ENCODE measurements around the gene IRF4. TPM values are rescaled to one million over a fixed set of nuclear protein-coding genes. Genes with fewer than 3 reads are reported as not detected.

The IRF4 gene
- total RNA-seq, 1 donor from 2014 or later, result 0.30 TPM

DNA sequence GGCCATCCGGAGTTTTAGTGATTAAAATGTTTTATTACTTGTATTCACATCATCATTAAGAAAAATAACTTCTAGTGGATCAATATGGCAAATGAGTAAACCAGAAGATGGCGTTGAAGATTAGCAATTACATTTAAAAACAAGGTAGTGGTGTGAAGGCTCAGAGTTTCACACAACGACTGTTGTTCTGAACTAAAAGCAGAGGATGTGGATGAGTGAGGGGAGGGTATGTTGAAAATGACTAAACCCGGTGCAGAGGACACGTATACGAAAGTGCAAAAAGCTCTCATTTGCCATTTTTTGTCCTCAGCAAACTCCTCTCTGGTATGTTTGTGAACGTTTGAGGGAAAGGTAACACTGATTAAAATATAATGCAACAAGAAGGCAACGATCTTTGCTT is 1.9 kb upstream of the IRF4 start:
- H3K36me3 Mint-ChIP-seq (ENCODE audit: low read depth), result peaks cover 3% of the 10 kb centered on the region
- peaks cover 11% of the 10 kb centered on the region for H3K4me1 Mint-ChIP-seq
- H3K27ac Mint-ChIP-seq (ENCODE audit: unreplicated experiment), result no peak overlapping the region
- H3K4me3 Mint-ChIP-seq, result no peak overlapping the region
- peaks cover 94% of the 10 kb centered on the region for H3K27me3 Mint-ChIP-seq (ENCODE audit: low read depth)
- TF ChIP-seq, protein P1, sequence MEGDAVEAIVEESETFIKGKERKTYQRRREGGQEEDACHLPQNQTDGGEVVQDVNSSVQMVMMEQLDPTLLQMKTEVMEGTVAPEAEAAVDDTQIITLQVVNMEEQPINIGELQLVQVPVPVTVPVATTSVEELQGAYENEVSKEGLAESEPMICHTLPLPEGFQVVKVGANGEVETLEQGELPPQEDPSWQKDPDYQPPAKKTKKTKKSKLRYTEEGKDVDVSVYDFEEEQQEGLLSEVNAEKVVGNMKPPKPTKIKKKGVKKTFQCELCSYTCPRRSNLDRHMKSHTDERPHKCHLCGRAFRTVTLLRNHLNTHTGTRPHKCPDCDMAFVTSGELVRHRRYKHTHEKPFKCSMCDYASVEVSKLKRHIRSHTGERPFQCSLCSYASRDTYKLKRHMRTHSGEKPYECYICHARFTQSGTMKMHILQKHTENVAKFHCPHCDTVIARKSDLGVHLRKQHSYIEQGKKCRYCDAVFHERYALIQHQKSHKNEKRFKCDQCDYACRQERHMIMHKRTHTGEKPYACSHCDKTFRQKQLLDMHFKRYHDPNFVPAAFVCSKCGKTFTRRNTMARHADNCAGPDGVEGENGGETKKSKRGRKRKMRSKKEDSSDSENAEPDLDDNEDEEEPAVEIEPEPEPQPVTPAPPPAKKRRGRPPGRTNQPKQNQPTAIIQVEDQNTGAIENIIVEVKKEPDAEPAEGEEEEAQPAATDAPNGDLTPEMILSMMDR (conservative IDR thresholded peaks at IDR 0.05), result no peak
- H3K9me3 Mint-ChIP-seq, result no peaks in the 10 kb centered on the region
- DNase-seq (ENCODE audit: low read depth, low spot score), result no peak

DNA sequence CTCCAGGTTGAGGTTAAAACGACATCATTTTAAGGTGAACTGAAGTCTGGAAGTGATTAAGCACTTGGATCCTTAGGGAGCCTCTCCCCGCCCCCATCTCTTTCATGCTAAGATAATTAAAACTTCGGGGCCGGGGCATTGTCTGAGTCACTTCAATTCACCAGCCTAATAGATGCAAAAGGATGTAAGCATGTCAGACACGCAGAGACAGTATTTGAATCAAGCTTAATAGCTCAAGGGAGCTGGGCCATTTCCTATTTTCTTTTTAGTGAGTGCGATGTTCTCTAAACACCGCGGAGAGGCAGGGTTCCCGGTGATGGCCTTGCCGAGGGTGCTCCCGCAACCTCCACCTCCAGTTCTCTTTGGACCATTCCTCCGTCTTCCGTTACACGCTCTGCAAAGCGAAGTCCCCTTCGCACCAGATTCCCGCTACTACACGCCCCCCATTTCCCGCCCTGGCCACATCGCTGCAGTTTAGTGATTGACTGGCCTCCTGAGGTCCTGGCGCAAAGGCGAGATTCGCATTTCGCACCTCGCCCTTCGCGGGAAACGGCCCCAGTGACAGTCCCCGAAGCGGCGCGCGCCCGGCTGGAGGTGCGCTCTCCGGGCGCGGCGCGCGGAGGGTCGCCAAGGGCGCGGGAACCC is 516 bp upstream of the IRF4 start:
- TF ChIP-seq, protein P1 (conservative IDR thresholded peaks at IDR 0.05), result no peak
- H3K4me1 Mint-ChIP-seq, result peaks cover 11% of the 10 kb centered on the region
- peak overlapping the region; percentile 65 for H3K4me3 Mint-ChIP-seq
- H3K27me3 Mint-ChIP-seq (ENCODE audit: low read depth), result peaks cover 97% of the 10 kb centered on the region
- no peaks in the 10 kb centered on the region for H3K9me3 Mint-ChIP-seq
- peaks cover 3% of the 10 kb centered on the region for H3K36me3 Mint-ChIP-seq (ENCODE audit: low read depth)
- H3K27ac Mint-ChIP-seq (ENCODE audit: unreplicated experiment), result no peak overlapping the region
- no peak for DNase-seq (ENCODE audit: low read depth, low spot score)

DNA sequence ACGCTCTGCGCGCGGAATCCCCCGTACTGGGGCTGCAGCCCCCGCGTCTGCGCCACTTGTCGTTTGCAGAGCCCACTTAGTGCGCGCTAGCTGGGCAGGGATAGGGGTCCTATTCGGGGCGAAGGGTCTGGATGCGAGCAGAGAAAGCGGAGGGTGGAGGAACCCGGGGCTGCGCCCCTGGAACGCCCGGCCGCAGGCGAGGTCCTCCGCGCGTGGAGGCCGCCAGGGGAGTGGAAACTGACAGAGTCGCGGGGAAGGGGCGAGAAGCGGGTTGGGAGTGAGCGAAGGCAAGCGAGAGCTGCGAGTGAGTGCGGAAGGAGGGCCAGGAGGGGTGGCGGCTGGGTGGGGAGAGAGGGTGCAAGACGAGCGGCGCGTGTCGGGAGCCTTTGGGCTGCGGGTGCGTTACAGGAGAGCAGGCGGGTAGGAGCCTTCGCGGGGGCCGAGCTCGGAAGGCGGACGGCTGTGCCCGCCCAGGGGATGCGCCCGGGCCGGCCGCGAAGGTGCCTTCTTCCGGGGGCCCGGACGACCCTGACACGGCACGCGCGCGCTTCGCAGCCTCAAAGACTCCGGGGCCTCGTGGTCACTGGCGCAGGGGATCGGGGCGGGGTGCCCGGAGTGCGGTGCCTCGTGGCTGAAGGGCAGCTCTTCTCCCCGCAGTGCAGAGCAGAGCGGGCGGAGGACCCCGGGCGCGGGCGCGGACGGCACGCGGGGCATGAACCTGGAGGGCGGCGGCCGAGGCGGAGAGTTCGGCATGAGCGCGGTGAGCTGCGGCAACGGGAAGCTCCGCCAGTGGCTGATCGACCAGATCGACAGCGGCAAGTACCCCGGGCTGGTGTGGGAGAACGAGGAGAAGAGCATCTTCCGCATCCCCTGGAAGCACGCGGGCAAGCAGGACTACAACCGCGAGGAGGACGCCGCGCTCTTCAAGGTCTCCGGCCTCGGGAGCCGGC is 1.2 kb downstream of the IRF4 start:
- peaks cover 11% of the 10 kb centered on the region for H3K4me1 Mint-ChIP-seq
- no peak overlapping the region for H3K27ac Mint-ChIP-seq (ENCODE audit: unreplicated experiment)
- TF ChIP-seq, protein P1 (conservative IDR thresholded peaks at IDR 0.05), result no peak
- H3K36me3 Mint-ChIP-seq (ENCODE audit: low read depth), result peaks cover 3% of the 10 kb centered on the region
- DNase-seq (ENCODE audit: low read depth, low spot score), result no peak
- peaks cover 95% of the 10 kb centered on the region for H3K27me3 Mint-ChIP-seq (ENCODE audit: low read depth)
- no peaks in the 10 kb centered on the region for H3K9me3 Mint-ChIP-seq
- H3K4me3 Mint-ChIP-seq, result no peak overlapping the region

DNA sequence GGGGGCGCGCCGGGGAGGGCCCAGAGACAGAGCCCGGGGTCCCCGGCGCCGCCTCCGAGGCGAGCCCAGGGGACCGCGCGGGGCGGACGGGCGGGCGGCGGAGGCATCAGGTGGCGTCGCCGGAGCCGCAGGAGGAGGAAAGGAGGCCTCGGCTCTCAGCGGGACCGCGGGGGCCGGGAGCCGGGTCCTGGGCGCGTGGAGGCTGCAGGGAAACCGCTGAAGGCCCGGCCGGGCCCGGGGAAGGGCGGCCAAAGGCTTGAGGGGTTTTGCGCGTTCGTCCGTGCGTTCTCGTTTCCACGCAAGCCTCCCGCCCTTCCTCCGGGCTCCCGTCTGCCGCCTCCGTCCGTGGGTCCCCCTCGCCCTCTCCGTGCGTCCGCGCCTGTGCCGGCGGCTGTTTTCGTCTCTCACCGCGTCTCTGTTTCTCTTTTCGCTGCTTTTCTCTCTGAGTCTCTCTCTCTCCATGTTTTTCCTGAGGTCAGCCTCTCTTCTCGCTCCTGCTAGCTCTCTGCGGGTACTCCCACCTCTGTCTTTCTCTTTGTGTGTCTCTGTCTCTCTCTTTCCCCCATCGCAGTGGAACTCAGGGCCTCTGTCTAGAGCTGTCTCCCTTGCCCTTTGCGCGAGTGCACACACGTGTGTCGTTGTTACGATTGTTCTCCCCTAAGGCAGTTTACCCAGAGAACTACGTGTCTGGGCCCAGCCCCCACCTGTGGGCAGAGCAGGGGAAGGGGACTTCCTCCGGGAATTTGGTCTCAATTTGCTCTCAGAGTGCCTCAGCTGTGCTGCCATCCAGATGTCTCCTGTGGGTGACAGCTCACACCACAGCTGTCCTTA is 2.1 kb downstream of the IRF4 start:
- TF ChIP-seq, protein P1 (conservative IDR thresholded peaks at IDR 0.05), result no peak
- Mint-ChIP-seq H3K36me3 (ENCODE audit: low read depth) (peaks cover 3% of the 10 kb centered on the region), H3K27ac (ENCODE audit: unreplicated experiment) (no peak overlapping the region)

DNA sequence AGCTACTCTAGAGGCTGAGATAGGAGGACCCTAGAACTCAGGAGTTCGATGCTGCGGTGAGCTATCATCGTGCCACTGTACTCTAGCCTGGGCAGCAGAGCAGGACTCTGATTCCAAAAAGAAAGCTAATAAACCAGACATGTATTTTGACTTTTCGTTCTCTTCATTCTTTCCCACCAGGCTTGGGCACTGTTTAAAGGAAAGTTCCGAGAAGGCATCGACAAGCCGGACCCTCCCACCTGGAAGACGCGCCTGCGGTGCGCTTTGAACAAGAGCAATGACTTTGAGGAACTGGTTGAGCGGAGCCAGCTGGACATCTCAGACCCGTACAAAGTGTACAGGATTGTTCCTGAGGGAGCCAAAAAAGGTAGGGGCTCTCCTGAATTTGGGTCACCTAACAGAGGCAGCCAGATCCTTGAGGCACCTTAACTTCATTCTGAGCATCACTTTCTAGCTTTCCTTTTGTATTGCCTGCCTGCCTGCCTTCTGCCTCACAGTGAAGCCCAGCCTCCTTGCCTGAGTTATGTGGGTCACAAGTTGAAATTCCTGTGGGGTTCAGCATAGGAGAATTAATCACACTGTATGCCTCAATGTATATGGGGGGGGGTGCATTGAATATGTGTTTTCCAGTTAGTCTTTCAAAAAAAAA is 3.2 kb downstream of the IRF4 start:
- Mint-ChIP-seq H3K4me1 (peaks cover 11% of the 10 kb centered on the region), H3K27me3 (ENCODE audit: low read depth) (peaks cover 94% of the 10 kb centered on the region), H3K36me3 (ENCODE audit: low read depth) (peaks cover 3% of the 10 kb centered on the region), H3K9me3 (no peaks in the 10 kb centered on the region), H3K4me3 (peak overlapping the region; percentile 7), H3K27ac (ENCODE audit: unreplicated experiment) (no peak overlapping the region)
- no peak for DNase-seq (ENCODE audit: low read depth, low spot score)
- TF ChIP-seq, protein P1 (conservative IDR thresholded peaks at IDR 0.05), result no peak

More for the DNA sequence above, 2.1 kb downstream of the IRF4 start:
- Mint-ChIP-seq H3K4me1 (peaks cover 11% of the 10 kb centered on the region), H3K27me3 (ENCODE audit: low read depth) (peaks cover 95% of the 10 kb centered on the region), H3K9me3 (no peaks in the 10 kb centered on the region), H3K4me3 (peak overlapping the region; percentile 47)
- no peak for DNase-seq (ENCODE audit: low read depth, low spot score)

Measured in neural crest cell (in vitro differentiated cells).